IMR-90 (cell line): ENCODE data around the gene FBXL19. TPM values are rescaled to one million over a fixed set of nuclear protein-coding genes. Genes with fewer than 3 reads are reported as not detected.
A peak's percentile ranks its signal among the peaks of the same experiment; 100 is the strongest.

ENCODE experiments used
- ATAC-seq: fragments of 200-7000 bp; cut with Tn5 transposase; 2 replicates; pipeline ENCODE4 v1.9.1; 2020; ENCODE audit warnings: low read depth, mild to moderate bottlenecking, moderate library complexity
- BruUV-seq: library from RNA; stranded (reverse); fragments of 400-500 nt; replicated peaks from 2 replicates; lab custom pipeline; 2021; lab: Mats Ljungman, UMichigan
- CTCF ChIA-PET: fragments of 300-600 bp; formaldehyde crosslinking; extraction: SDS; loops from one replicate; lab custom pipeline; 2021; ENCODE audit warnings: antibody characterized with exemption; lab: Yijun Ruan, JAX
- POLR2A ChIA-PET: fragments of 300-600 bp; sonication (Branson Sonifier 250); formaldehyde crosslinking; loops from one replicate; lab custom pipeline; 2022; ENCODE audit warnings: antibody characterized with exemption; ENCODE audit not compliant: unreplicated experiment; lab: Charles Lee
- DNase-seq: peaks from one replicate; pipeline ENCODE4 v3.0.0; 2013
- H2AFZ ChIP-seq: replicated peaks from 2 replicates; pipeline ENCODE3; 2013; ENCODE audit warnings: low read length, mild to moderate bottlenecking; ENCODE audit not compliant: poor library complexity
- H2AK5ac ChIP-seq: 2 replicates; pipeline ENCODE4 v1.6.1; 2013; ENCODE audit warnings: low read depth, low read length, inconsistent platforms
- H2AK9ac ChIP-seq: replicated peaks from 2 replicates; pipeline ENCODE3; 2013; ENCODE audit warnings: mild to moderate bottlenecking, low read depth, low read length, moderate library complexity; ENCODE audit not compliant: poor library complexity
- H2BK120ac ChIP-seq: 2 replicates; pipeline ENCODE4 v1.6.1; 2013; ENCODE audit warnings: low read depth, low read length, inconsistent platforms
- H2BK15ac ChIP-seq: 3 replicates; pipeline ENCODE4 v1.6.1; 2013; ENCODE audit warnings: low read depth, low read length, inconsistent platforms
- H2BK20ac ChIP-seq: 2 replicates; pipeline ENCODE4 v1.6.1; 2013; ENCODE audit warnings: low read depth, mild to moderate bottlenecking, inconsistent platforms, low read length, moderate library complexity
- H2BK5ac ChIP-seq: 2 replicates; pipeline ENCODE4 v1.6.1; 2013; ENCODE audit warnings: mild to moderate bottlenecking, low read depth, low read length, inconsistent platforms; ENCODE audit not compliant: poor library complexity, severe bottlenecking
- H3K14ac ChIP-seq: replicated peaks from 2 replicates; pipeline ENCODE4 v1.6.1; 2013; ENCODE audit warnings: low read depth, low read length, inconsistent platforms
- H3K18ac ChIP-seq: 2 replicates; pipeline ENCODE4 v1.6.1; 2013; ENCODE audit warnings: low read depth, low read length, control low read depth
- H3K23ac ChIP-seq: 2 replicates; pipeline ENCODE4 v1.6.1; 2013; ENCODE audit warnings: low read depth, low read length, inconsistent platforms
- H3K27ac ChIP-seq: 2 replicates; pipeline ENCODE4 v1.5.1; 2013; ENCODE audit warnings: mild to moderate bottlenecking, control low read depth, low read length; ENCODE audit not compliant: insufficient read depth
- H3K27me3 ChIP-seq: 2 replicates; pipeline ENCODE4 v1.6.1; 2013; ENCODE audit warnings: low read length; ENCODE audit not compliant: control insufficient read depth, insufficient read depth
- H3K36me3 ChIP-seq: 2 replicates; pipeline ENCODE4 v1.6.1; 2013; ENCODE audit warnings: low read length, mixed read lengths; ENCODE audit not compliant: control insufficient read depth, insufficient read depth
- H3K4ac ChIP-seq: 2 replicates; pipeline ENCODE4 v1.6.1; 2013; ENCODE audit warnings: low read depth, low read length, inconsistent platforms
- H3K4me1 ChIP-seq: 2 replicates; pipeline ENCODE4 v1.6.1; 2013; ENCODE audit warnings: low read length, mixed read lengths; ENCODE audit not compliant: control insufficient read depth, insufficient read depth
- H3K4me2 ChIP-seq: 2 replicates; pipeline ENCODE4 v1.6.1; 2013; ENCODE audit warnings: low read depth, mild to moderate bottlenecking, control low read depth, low read length, moderate library complexity
- H3K4me3 ChIP-seq: 2 replicates; pipeline ENCODE4 v1.5.1; 2013; ENCODE audit warnings: low read depth, mild to moderate bottlenecking, control low read depth, low read length, moderate library complexity; ENCODE audit not compliant: insufficient read depth
- H3K56ac ChIP-seq: 2 replicates; pipeline ENCODE4 v1.6.1; 2013; ENCODE audit warnings: low read length, inconsistent platforms; ENCODE audit not compliant: insufficient read depth; ENCODE audit errors: extremely low read depth
- H3K79me1 ChIP-seq, 2 experiments: 2 replicates each; pipeline ENCODE4 v1.6.1; 2013; ENCODE audit warnings: low read length in 2 of 2, inconsistent platforms in 1 of 2, low read depth in 1 of 2
- H3K9ac ChIP-seq: 2 replicates; pipeline ENCODE4 v1.6.1; 2013; ENCODE audit warnings: low read depth, low read length, control low read depth
- H3K9me1 ChIP-seq: 2 replicates; pipeline ENCODE4 v1.6.1; 2013; ENCODE audit warnings: low read length, inconsistent platforms; ENCODE audit not compliant: insufficient read depth
- H3K9me3 ChIP-seq: 2 replicates; pipeline ENCODE4 v1.6.1; 2013; ENCODE audit warnings: low read length; ENCODE audit not compliant: control insufficient read depth, insufficient read depth
- H4K20me1 ChIP-seq: 2 replicates; pipeline ENCODE4 v1.6.1; 2013; ENCODE audit warnings: low read length, inconsistent platforms; ENCODE audit not compliant: insufficient read depth
- H4K5ac ChIP-seq: 2 replicates; pipeline ENCODE4 v1.6.1; 2013; ENCODE audit warnings: mild to moderate bottlenecking, low read depth, low read length, control low read depth
- H4K8ac ChIP-seq, 2 experiments: 2 replicates each; pipeline ENCODE4 v1.6.1; 2013; ENCODE audit warnings: low read depth in 2 of 2, low read length in 2 of 2, control low read depth in 1 of 2, inconsistent platforms in 1 of 2
- H4K91ac ChIP-seq: 2 replicates; pipeline ENCODE4 v1.6.1; 2013; ENCODE audit warnings: low read depth, low read length, inconsistent platforms; ENCODE audit not compliant: insufficient read depth
- MAZ ChIP-seq: IDR thresholded peaks from 2 replicates; pipeline ENCODE4 v1.6.1; 2012; ENCODE audit warnings: low read depth, mild to moderate bottlenecking, low read length, improper control_type of control experiment, moderate library complexity, borderline replicate concordance
- NFE2L2 ChIP-seq: fragments of 150-350 bp; IDR thresholded peaks from 2 replicates; pipeline ENCODE4 v1.6.1; 2016; ENCODE audit warnings: low read depth, mild to moderate bottlenecking, low read length
- WGBS, 2 experiments: methylation state at CpG; one replicate each; pipeline versions ENCODE4 v1.1.5 to v1.1.7; 2013; ENCODE audit warnings: missing lambda C conversion rate in 2 of 2; ENCODE audit not compliant: insufficient read length in 1 of 2; ENCODE audit errors: extremely low coverage in 2 of 2; 5-methylcytosine and 5-hydroxymethylcytosine counted together
- dilution Hi-C: fragments of 300-500 bp; cut with HindIII; formaldehyde crosslinking; loops from one replicate; pipeline ENCODE4 v1.14.3; 2018; ENCODE audit warnings: low sequenced_read_pairs; ENCODE audit not compliant: unreplicated experiment
- in situ Hi-C: fragments of 300-500 bp; cut with MboI; formaldehyde crosslinking; loops from 3 replicates; pipeline ENCODE4 v1.14.3; 2019; ENCODE audit warnings: low sequenced_read_pairs, inconsistent platforms, mixed read lengths
- intact Hi-C: fragments of 100-400 bp; cut with micrococcal nuclease; formaldehyde crosslinking; loops from 2 replicates; pipeline ENCODE4 v1.10.0; 2022
- polyA plus RNA-seq, 3 experiments: library from polyadenylated mRNA; depleted of rRNA; stranded (reverse); fragments of >200 nt; gene quantifications; 2 replicates each; pipeline ENCODE4 v1.2.3, GENCODE V29; 2012; ENCODE audit warnings: low replicate concordance in 1 of 3
- total RNA-seq: library from RNA; depleted of rRNA; stranded (reverse); fragments of >200 nt; gene quantifications from 2 replicates; pipeline ENCODE4 v1.2.3, GENCODE V29; 2012

FBXL19 gene
- total and polyA plus RNA-seq, 2 of the 4 experiments (the other 2 are of a cell fraction) = 5.0 to 13.8 TPM

DNA sequence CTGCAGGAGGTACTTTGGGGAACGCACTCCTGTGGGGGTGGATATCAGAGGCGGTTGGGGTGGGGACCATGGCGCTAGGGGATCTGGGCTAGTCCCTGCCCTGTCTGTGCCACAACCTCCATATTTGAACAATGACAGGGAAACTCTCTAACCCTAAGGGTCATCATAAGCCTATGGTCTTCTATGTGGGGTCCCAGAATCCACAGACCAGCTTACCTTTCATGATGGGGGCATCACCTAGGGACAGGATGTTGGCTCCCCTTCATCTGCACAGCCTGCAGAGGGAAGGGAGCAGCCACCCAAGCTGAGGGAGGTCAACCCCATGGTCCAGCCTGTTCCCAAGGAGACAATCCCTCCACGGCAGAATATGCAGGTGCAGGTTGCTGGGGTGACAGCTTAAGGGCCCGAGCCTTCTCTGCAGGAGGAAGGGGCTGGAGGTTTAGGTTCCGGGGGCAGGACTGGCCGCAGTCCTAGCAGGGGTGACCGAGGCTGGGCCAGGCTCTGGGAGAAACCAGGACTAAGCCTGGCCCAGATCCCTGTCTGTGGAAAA lies 27.2 kb downstream of the FBXL19 start (continued):
- TF ChIP-seq MAZ = no peak

DNA sequence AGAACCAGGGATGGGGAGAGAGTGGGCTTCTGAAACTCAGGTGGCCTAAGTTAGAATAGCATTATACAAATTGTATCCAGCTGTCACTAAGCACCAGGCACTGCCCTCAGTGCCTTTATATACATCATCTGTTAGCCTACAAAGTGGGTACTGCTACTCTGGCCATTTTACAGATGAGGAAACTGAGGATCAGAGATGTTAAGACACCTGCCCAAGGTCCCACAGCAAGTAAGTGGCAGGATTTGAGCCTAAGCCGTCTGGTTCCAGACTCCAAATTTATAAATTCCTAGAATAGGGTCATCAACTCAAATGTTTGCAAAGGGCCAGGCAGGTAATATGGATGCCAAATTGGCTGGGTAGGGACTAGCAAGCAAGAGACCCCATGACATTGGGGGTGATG lies 27.8 kb downstream of the FBXL19 start:
- WGBS, 2 experiments = no CpG with 5 or more reads among the region's 1 CpG
- Histone ChIP-seq H2BK5ac (no peak overlapping the region), H3K4me1 (peaks cover 7% of the 10 kb centered on the region), H3K9me3 (no peaks in the 10 kb centered on the region), H3K79me1 (peaks cover 10 to 38% of the 10 kb centered on the region in 2 experiments; a peak in 3 of 4 replicates), H2BK120ac (no peak overlapping the region), H2BK20ac (no peak overlapping the region), H2AK9ac (peak overlapping the region; percentile 100), H3K56ac (no peak overlapping the region), H3K9me1 (peaks cover 11% of the 10 kb centered on the region; the same call in 1 of the 2 replicates), H2AK5ac (no peak overlapping the region), H3K36me3 (peaks cover 11% of the 10 kb centered on the region; the same call in 1 of the 2 replicates), H3K27me3 (no peaks in the 10 kb centered on the region), H3K4ac (no peak overlapping the region), H4K8ac (no peak overlapping the region), H4K91ac (no peak overlapping the region), H3K4me2 (no peak overlapping the region; the same call in 1 of the 2 replicates), H3K9ac (no peak overlapping the region), H4K20me1 (peaks cover 10% of the 10 kb centered on the region), H3K27ac (no peak overlapping the region), H4K5ac (no peak overlapping the region), H3K18ac (no peak overlapping the region), H2AFZ (no peak overlapping the region), H2BK15ac (no peak overlapping the region), H3K14ac (no peak overlapping the region), H3K23ac (no peak overlapping the region), H3K4me3 (no peak overlapping the region)
- DNase-seq = no peak
- POLR2A ChIA-PET = interaction anchor here (0.5 kb wide), 1 partner anchor 117 kb away, joined by 3 read pairs; no protein-coding TSS in a partner anchor
- TF ChIP-seq NFE2L2 = no peak
- CTCF ChIA-PET = no interaction called here
- in situ Hi-C loops (no loop called here), intact Hi-C loops (loop anchor here (5.0 to 10.0 kb wide), 3 partner anchors 124 to 914 kb away; partner anchors contain the start of genes ZNF646 and ZNF668), dilution Hi-C loops (no loop called here)
- BruUV-seq = no TSS peak
- no peak for ATAC-seq
